Measurements from ENCODE around the gene KCNK3.

The KCNK3 gene

GRCh38 chr2:26687801-26688200 lies 4.7 kb upstream of the KCNK3 start:
- DNase-seq (ENCODE audit: low spot score) (no peak), FAIRE-seq (no peak)

- DNase-seq (ENCODE audit: low spot score) (no peak), FAIRE-seq (no peak)
Observed at GRCh38 chr2:26691161-26691560, 1.4 kb upstream of the KCNK3 start.

- no peak for FAIRE-seq
Observed at GRCh38 chr2:26691881-26692278, 642 bp upstream of the KCNK3 start.

GRCh38 chr2:26692897-26693849 lies 651 bp downstream of the KCNK3 start:
- DNase-seq (ENCODE audit: low spot score) (no peak), FAIRE-seq (peak; percentile 52)

More at GRCh38 chr2:26691881-26692278, 642 bp upstream of the KCNK3 start:
- no peak for DNase-seq (ENCODE audit: low spot score)

- DNase-seq (ENCODE audit: low spot score) (no peak), FAIRE-seq (no peak)
Observed at GRCh38 chr2:26694001-26694400, 1.5 kb downstream of the KCNK3 start.

GRCh38 chr2:26696351-26696816 lies 3.9 kb downstream of the KCNK3 start:
- DNase-seq (ENCODE audit: low spot score): peak; percentile 88
- peak; percentile 84 for FAIRE-seq

- FAIRE-seq: no peak
Observed at GRCh38 chr2:26697425-26697824, 4.9 kb downstream of the KCNK3 start.

GRCh38 chr2:26699295-26699694 lies 6.8 kb downstream of the KCNK3 start:
- DNase-seq (ENCODE audit: low spot score): no peak
- no peak for FAIRE-seq

More at GRCh38 chr2:26697425-26697824, 4.9 kb downstream of the KCNK3 start:
- no peak for DNase-seq (ENCODE audit: low spot score)

GRCh38 chr2:26700078-26700477 lies 7.6 kb downstream of the KCNK3 start:
- no peak for DNase-seq (ENCODE audit: low spot score)
- FAIRE-seq: no peak

- FAIRE-seq: no peak
- DNase-seq (ENCODE audit: low spot score): no peak
Observed at GRCh38 chr2:26701596-26701995, 9.1 kb downstream of the KCNK3 start.

- no peak for DNase-seq (ENCODE audit: low spot score)
- no peak for FAIRE-seq
Observed at GRCh38 chr2:26702025-26702424, 9.5 kb downstream of the KCNK3 start.

- peak; percentile 60 for DNase-seq (ENCODE audit: low spot score)
- FAIRE-seq: no peak
Observed at GRCh38 chr2:26704441-26704977, 12.0 kb downstream of the KCNK3 start.

- FAIRE-seq: no peak
Observed at GRCh38 chr2:26705126-26705525, 12.6 kb downstream of the KCNK3 start.

GRCh38 chr2:26706093-26706492 lies 13.6 kb downstream of the KCNK3 start:
- DNase-seq (ENCODE audit: low spot score) (no peak), FAIRE-seq (no peak)

More at GRCh38 chr2:26705126-26705525, 12.6 kb downstream of the KCNK3 start:
- no peak for DNase-seq (ENCODE audit: low spot score)

GRCh38 chr2:26706616-26707473 lies 14.3 kb downstream of the KCNK3 start:
- FAIRE-seq: no peak
- no peak for DNase-seq (ENCODE audit: low spot score)

GRCh38 chr2:26707747-26708146 lies 15.2 kb downstream of the KCNK3 start:
- FAIRE-seq (no peak), DNase-seq (ENCODE audit: low spot score) (no peak)

GRCh38 chr2:26708457-26708856 lies 15.9 kb downstream of the KCNK3 start:
- FAIRE-seq (no peak), DNase-seq (ENCODE audit: low spot score) (no peak)

GRCh38 chr2:26709323-26710110 lies 17.0 kb downstream of the KCNK3 start:
- DNase-seq (ENCODE audit: low spot score) (no peak), FAIRE-seq (no peak)

GRCh38 chr2:26710145-26710544 lies 17.6 kb downstream of the KCNK3 start:
- no peak for FAIRE-seq

GRCh38 chr2:26710743-26711456 lies 18.4 kb downstream of the KCNK3 start:
- FAIRE-seq (no peak), DNase-seq (ENCODE audit: low spot score) (no peak)

More at GRCh38 chr2:26710145-26710544, 17.6 kb downstream of the KCNK3 start:
- no peak for DNase-seq (ENCODE audit: low spot score)
